Activated naive CD8-positive, alpha-beta T cell (primary cell): ENCODE results near the gene SLC8A3.
"Not testable (repeated sequence)": the region's sequence is repeated elsewhere in the genome, so short reads cannot be mapped to it uniquely, and the experiment has no call there.

Source experiments
- H3K27ac Mint-ChIP-seq: one replicate; pipeline ENCODE4 v1.8.0; 2021; ENCODE audit warnings: mixed read lengths
- H3K27me3 Mint-ChIP-seq: one replicate; pipeline ENCODE4 v1.8.0; 2021; ENCODE audit warnings: mixed read lengths
- H3K36me3 Mint-ChIP-seq: one replicate; pipeline ENCODE4 v1.8.0; 2021; ENCODE audit warnings: mixed read lengths
- H3K4me1 Mint-ChIP-seq: one replicate; pipeline ENCODE4 v1.8.0; 2021; ENCODE audit warnings: low read depth, mixed read lengths
- H3K4me3 Mint-ChIP-seq: one replicate; pipeline ENCODE4 v1.8.0; 2021; ENCODE audit warnings: mild to moderate bottlenecking, mixed read lengths
- H3K9me3 Mint-ChIP-seq: one replicate; pipeline ENCODE4 v1.8.0; 2021; ENCODE audit warnings: low read depth, mixed read lengths

SLC8A3 gene

DNA sequence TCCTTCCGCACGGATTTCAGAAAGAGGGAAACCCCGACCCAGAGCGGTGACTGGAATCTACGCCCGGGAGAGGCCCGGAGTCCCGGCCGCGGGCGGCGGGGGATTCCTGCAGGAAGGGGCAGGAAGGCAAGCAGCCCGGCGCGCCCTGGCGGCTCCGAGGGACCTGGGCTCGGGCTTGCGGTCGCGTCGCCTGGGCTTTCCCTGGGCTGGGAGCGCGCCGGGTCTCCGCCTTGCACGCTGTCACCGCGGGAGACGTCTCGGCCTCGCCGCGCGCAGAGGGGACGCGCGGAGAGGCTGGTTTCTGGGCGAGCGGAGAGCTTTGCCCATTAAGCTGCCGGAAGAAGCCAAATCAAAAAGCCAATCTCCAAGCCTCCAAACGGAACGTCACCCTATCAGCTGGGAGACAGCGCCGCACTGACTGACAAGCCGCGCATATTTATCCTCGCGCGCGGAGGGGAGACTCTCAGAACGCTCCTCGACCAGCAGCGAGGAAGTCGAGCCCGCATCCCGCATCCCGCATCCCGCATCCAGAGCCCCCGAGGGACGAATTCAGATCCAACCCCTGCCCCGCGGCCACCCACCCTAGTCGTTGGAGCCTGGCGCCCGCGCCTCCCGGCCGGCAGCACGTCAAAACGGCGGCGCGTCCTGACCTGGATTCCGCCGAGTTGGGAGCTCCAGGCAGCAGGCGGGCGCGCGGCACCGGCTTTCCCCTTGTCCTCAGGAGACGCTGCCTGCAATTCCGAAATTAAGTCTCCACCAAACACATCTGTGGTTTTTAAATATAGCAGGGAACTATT, at the start of gene SLC8A3:
Gene SLC8A3 (minus strand): TSS at position 293 of the 797 bp plus-strand sequence. CDS start 20,529 bp downstream, outside the sequence.
- no peaks in the 10 kb centered on the region for H3K36me3 Mint-ChIP-seq
- peaks cover 26% of the 10 kb centered on the region for H3K4me1 Mint-ChIP-seq
- peak within 1 kb of the TSS; percentile 90 for H3K4me3 Mint-ChIP-seq
- no peak within 1 kb of the TSS for H3K27ac Mint-ChIP-seq
- no peaks in the 10 kb centered on the region for H3K9me3 Mint-ChIP-seq
- peaks cover 46% of the 10 kb centered on the region for H3K27me3 Mint-ChIP-seq

DNA sequence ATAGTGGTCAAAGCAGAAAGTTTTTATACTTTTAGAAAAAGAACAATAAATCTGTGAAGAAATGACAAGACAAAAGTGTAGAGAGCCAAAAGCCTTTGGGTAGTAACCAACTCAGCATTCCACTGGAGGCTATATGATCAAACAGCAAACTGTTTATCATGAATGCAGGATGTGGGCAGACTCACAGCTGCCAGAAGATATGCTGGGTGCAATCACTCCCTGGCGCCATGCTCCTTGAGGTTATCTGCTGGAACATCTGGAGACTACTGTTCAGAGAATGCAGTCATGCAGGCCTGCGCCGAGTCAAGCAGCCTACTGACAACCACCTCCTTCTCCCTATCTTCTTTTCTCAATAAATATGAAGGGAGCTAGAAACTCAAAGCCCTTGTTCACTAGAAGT, 49.0 kb upstream of the SLC8A3 start:
- H3K36me3 Mint-ChIP-seq = no peaks in the 10 kb centered on the region
- no peaks in the 10 kb centered on the region for H3K9me3 Mint-ChIP-seq
- no peak overlapping the region for H3K4me3 Mint-ChIP-seq
- H3K27ac Mint-ChIP-seq = no peak overlapping the region
- H3K4me1 Mint-ChIP-seq = no peaks in the 10 kb centered on the region
- peaks cover 23% of the 10 kb centered on the region for H3K27me3 Mint-ChIP-seq

GRCh38 chr14:70234066-70234950, 45.6 kb upstream of the SLC8A3 start:
- H3K27ac Mint-ChIP-seq = no peak overlapping the region
- H3K4me3 Mint-ChIP-seq = no peak overlapping the region
- H3K36me3 Mint-ChIP-seq = no peaks in the 10 kb centered on the region
- H3K9me3 Mint-ChIP-seq = no peaks in the 10 kb centered on the region
- H3K27me3 Mint-ChIP-seq = peaks cover 19% of the 10 kb centered on the region
- no peaks in the 10 kb centered on the region for H3K4me1 Mint-ChIP-seq

DNA sequence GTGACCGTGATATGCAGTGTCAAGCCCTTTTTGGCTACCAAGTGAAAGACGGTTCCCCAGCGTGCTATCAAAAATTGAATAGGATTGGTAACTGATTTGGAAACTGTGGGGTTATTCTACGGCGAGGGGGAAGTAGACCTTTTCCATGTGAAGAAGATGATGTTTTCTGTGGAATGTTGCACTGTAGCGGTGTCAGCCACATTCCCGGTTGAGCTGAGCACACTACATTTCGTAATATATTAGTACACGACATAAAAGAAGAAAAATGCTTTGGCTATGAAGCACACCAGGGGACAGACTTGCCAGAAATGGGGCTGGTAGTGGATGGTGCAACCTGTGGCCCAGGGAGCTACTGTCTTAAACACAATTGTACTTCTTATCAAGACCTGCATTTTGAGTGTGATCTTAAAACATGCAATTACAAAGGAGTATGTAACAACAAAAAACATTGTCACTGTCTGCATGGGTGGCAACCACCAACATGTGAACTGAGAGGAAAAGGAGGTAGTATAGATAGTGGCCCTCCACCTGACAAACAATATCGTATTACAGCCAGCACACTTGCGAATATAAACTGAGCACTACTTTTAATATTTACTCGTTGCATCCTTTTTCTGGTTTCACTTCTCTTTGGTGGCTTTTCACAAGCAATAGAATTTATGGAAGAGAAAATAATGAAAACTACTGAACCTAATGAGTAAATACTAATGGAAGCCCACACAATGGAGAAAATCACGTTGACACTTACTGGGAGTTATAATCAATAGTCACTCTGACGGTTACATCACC, 43.2 kb upstream of the SLC8A3 start:
- not testable (repeated sequence) for H3K4me3 Mint-ChIP-seq, H3K27ac Mint-ChIP-seq

DNA sequence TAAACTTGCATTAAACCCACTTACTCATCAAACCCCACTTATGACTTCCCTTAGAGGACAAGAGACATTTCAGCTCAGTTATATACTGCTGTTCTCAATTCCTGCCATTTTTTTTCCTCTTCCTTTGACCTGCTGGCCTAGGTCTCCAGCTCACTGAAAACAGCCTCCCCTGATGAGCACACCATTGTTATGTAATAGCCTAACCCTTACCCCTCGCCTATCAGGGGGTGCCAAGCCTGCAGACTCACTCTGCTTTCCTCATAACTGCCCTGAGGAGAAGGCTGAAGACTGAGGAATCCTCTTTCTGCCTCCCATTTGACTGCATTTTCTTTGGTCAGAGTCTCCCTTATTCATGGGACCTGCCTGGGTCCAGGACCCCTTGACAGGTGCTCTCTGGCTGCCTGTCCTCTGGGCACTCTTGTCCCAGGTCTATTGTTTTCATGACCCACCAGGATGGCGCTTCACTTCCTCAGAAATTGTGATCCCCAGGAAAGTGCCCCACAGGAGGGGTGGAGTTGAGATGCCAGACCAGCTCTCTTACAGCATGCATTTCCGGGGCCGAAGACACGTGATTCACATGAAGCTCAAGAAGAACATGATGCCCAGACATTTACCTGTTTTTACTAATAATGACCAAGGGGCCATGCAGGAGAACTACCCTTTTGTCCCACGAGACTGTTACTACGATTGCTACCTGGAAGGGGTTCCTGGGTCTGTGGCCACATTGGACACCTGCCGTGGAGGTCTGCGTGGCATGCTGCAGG, 41.3 kb upstream of the SLC8A3 start:
- not testable (repeated sequence) for H3K27ac Mint-ChIP-seq, H3K4me3 Mint-ChIP-seq, H3K9me3 Mint-ChIP-seq, H3K4me1 Mint-ChIP-seq, H3K36me3 Mint-ChIP-seq
- peaks cover 23% of the 10 kb centered on the region for H3K27me3 Mint-ChIP-seq

More for the DNA sequence above, 43.2 kb upstream of the SLC8A3 start:
- H3K27me3 Mint-ChIP-seq = peaks cover 24% of the 10 kb centered on the region
- H3K4me1 Mint-ChIP-seq, H3K36me3 Mint-ChIP-seq, H3K9me3 Mint-ChIP-seq: not testable (repeated sequence)

GRCh38 chr14:70213721-70214282, 25.1 kb upstream of the SLC8A3 start:
- Mint-ChIP-seq H3K27ac (no peak overlapping the region), H3K9me3 (no peaks in the 10 kb centered on the region), H3K4me1 (no peaks in the 10 kb centered on the region), H3K36me3 (no peaks in the 10 kb centered on the region), H3K27me3 (peaks cover 14% of the 10 kb centered on the region), H3K4me3 (no peak overlapping the region)

- Mint-ChIP-seq H3K4me3 (no peak overlapping the region), H3K36me3 (no peaks in the 10 kb centered on the region), H3K27me3 (peaks cover 14% of the 10 kb centered on the region), H3K4me1 (no peaks in the 10 kb centered on the region), H3K27ac (no peak overlapping the region), H3K9me3 (no peaks in the 10 kb centered on the region)
Measured at GRCh38 chr14:70212752-70213151, 24.0 kb upstream of the SLC8A3 start.

DNA sequence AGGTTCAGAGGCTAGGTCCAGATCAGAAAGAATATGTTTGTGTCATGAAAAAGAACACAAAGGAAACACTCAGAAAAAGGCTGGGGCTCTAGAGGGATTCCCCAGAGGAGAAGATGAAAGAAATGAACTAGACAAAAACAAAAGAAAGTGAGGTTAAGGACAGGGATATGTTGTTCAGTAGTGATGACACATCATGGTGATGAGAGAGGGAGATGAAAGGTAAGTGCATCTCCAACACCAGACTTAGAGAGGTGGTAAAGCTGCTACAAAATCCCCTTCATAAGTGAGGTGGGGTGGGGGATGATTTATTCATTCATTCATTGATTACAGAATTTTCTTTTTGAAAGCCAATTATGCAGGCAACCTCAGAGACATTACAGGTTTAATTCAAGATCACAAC, 19.6 kb upstream of the SLC8A3 start:
- Mint-ChIP-seq H3K4me1 (no peaks in the 10 kb centered on the region), H3K36me3 (no peaks in the 10 kb centered on the region), H3K9me3 (no peaks in the 10 kb centered on the region), H3K27me3 (peaks cover 30% of the 10 kb centered on the region), H3K4me3 (no peak overlapping the region), H3K27ac (no peak overlapping the region)

- Mint-ChIP-seq H3K4me1 (no peaks in the 10 kb centered on the region), H3K27ac (no peak overlapping the region), H3K27me3 (peaks cover 35% of the 10 kb centered on the region), H3K4me3 (no peak overlapping the region), H3K36me3 (no peaks in the 10 kb centered on the region), H3K9me3 (no peaks in the 10 kb centered on the region)
Measured at GRCh38 chr14:70203686-70204085, 14.9 kb upstream of the SLC8A3 start.

- Mint-ChIP-seq H3K36me3 (no peaks in the 10 kb centered on the region), H3K4me3 (no peak overlapping the region), H3K27me3 (peaks cover 36% of the 10 kb centered on the region), H3K4me1 (no peaks in the 10 kb centered on the region), H3K27ac (no peak overlapping the region), H3K9me3 (no peaks in the 10 kb centered on the region)
Measured at GRCh38 chr14:70201994-70202393, 13.2 kb upstream of the SLC8A3 start.

DNA sequence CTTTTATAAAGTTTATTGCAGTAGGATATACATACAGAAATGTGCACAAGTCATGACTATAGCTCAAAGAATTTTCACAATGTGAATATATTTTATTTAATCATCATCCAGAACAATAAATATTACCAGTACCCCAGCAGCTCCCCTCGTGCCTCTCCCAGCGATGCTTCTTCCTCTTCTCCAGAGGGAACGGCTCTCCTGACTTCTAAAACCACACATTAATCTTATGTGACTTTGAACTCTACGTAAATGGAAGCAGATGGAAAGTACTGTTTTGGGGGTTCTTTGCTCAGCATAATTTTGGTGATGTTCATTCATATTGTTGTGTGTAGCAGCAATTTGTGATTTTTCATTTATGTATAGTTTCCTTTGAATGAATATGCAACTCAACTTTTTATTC, 4.6 kb upstream of the SLC8A3 start:
- Mint-ChIP-seq H3K9me3 (peaks cover 6% of the 10 kb centered on the region), H3K4me3 (no peak overlapping the region), H3K4me1 (peaks cover 12% of the 10 kb centered on the region), H3K36me3 (no peaks in the 10 kb centered on the region), H3K27ac (no peak overlapping the region), H3K27me3 (peaks cover 57% of the 10 kb centered on the region)

DNA sequence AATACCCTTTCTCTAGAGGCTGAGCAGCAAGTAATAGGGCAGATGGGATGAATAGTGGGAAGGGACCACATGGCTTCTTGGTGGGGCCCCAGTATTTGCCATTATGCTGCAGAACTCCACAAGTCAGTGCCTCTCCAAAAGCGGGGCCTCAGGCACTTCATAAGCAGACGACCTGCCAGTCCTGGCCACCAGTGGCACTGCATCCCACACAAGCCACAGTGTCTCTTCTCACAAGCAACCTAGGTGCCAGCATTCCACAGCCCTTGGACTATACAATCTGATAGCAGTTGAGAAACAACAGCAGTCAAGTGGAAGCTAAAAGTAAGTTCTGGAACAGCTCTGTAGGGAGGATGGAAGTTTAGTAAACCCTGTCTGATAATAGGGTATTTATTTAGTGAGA, 4.2 kb upstream of the SLC8A3 start:
- H3K27ac Mint-ChIP-seq = no peak overlapping the region
- peaks cover 58% of the 10 kb centered on the region for H3K27me3 Mint-ChIP-seq
- H3K4me1 Mint-ChIP-seq = peaks cover 14% of the 10 kb centered on the region
- no peak overlapping the region for H3K4me3 Mint-ChIP-seq
- no peaks in the 10 kb centered on the region for H3K36me3 Mint-ChIP-seq
- peaks cover 6% of the 10 kb centered on the region for H3K9me3 Mint-ChIP-seq

GRCh38 chr14:70190156-70190555, 1.4 kb upstream of the SLC8A3 start:
- no peak overlapping the region for H3K4me3 Mint-ChIP-seq

More at GRCh38 chr14:70190156-70190555, 1.4 kb upstream of the SLC8A3 start:
- Mint-ChIP-seq H3K9me3 (no peaks in the 10 kb centered on the region), H3K27ac (no peak overlapping the region), H3K4me1 (peaks cover 26% of the 10 kb centered on the region), H3K27me3 (peaks cover 56% of the 10 kb centered on the region), H3K36me3 (no peaks in the 10 kb centered on the region)
